Activated CD8-positive, alpha-beta T cell treated with anti-CD3 and anti-CD28 coated beads for 36 hours (primary cell): Measurements from ENCODE around the gene PLA2G2A. TPM values are rescaled to one million over a fixed set of nuclear protein-coding genes. Genes with fewer than 3 reads are reported as not detected.

Experiments
- ATAC-seq: fragments of 200-7000 bp; cut with Tn5 transposase; one replicate; pipeline ENCODE4 v1.10.0; 2021; ENCODE audit warnings: mild to moderate bottlenecking, moderate library complexity
- CTCF ChIA-PET: fragments of 350-600 bp; sonication (Branson Sonifier 250); formaldehyde crosslinking; loops from one replicate; lab custom pipeline; 2021; ENCODE audit warnings: antibody characterized with exemption; lab: Charles Lee
- POLR2A ChIA-PET: fragments of 350-600 bp; sonication (Branson Sonifier 250); formaldehyde crosslinking; loops from one replicate; lab custom pipeline; 2021; ENCODE audit warnings: antibody characterized with exemption; lab: Charles Lee
- DNase-seq: peaks from one replicate; pipeline ENCODE4 v3.0.0-alpha.2; 2020
- H3K27ac Mint-ChIP-seq: one replicate; pipeline ENCODE4 v1.8.0; 2021; ENCODE audit warnings: mild to moderate bottlenecking, mixed read lengths
- H3K27me3 Mint-ChIP-seq: one replicate; pipeline ENCODE4 v1.8.0; 2021; ENCODE audit warnings: mixed read lengths
- H3K36me3 Mint-ChIP-seq: one replicate; pipeline ENCODE4 v1.8.0; 2021; ENCODE audit warnings: low read depth, mixed read lengths
- H3K4me1 Mint-ChIP-seq: one replicate; pipeline ENCODE4 v1.8.0; 2021; ENCODE audit warnings: low read depth, mixed read lengths
- H3K4me3 Mint-ChIP-seq: one replicate; pipeline ENCODE4 v1.8.0; 2021; ENCODE audit warnings: mild to moderate bottlenecking, moderate library complexity, mixed read lengths
- H3K9me3 Mint-ChIP-seq: one replicate; pipeline ENCODE4 v1.8.0; 2021; ENCODE audit warnings: mixed read lengths
- intact Hi-C: fragments of 100-400 bp; cut with micrococcal nuclease; formaldehyde crosslinking; loops from one replicate; pipeline ENCODE4 v1.10.0; 2022
- total RNA-seq, 2 experiments: library from RNA; stranded (reverse); gene quantifications; one replicate each; pipeline ENCODE4 v1.2.3, GENCODE V29; 2021
- TF ChIP-seq, protein P1 (sequence below): fragments of 200-600 bp; IDR thresholded peaks from one replicate; pipeline ENCODE4 v1.8.0; 2022; ENCODE audit warnings: antibody characterized with exemption, mild to moderate bottlenecking

PLA2G2A gene
- total RNA-seq, 2 experiments from 2014 or later, result not detected

DNA sequence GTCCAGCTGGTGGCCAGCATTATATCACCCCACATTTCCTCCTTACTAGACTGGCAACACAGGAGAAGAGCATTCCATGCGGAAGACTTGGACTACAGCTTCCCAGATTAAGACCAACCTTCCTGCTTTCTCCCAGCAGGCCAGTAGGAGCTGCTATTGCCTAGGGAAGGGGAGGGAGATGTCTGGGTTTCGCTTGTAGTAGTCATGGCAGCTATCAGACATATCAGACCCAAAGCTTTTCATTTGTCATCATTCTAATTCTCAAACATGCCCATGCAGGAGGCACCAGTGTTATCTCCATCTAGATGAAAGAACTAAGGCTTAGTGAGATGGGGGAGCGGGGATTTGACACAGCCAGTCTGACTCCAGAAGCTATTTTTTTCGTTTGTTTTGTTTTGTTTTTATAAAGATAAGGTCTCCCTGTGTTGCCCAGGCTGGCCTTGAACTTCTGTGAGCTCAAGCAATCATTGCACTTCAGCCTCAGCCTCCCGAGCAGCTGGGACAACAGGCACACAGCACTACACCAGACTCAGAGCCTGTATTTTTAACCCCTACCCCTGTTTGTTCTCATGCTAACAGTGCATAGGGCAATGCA, 4.5 kb downstream of the PLA2G2A start:
- Mint-ChIP-seq H3K27ac (no peak overlapping the region), H3K4me3 (no peak overlapping the region), H3K27me3 (peaks cover 23% of the 10 kb centered on the region), H3K36me3 (no peaks in the 10 kb centered on the region), H3K4me1 (no peaks in the 10 kb centered on the region), H3K9me3 (no peaks in the 10 kb centered on the region)
- TF ChIP-seq, protein P1, sequence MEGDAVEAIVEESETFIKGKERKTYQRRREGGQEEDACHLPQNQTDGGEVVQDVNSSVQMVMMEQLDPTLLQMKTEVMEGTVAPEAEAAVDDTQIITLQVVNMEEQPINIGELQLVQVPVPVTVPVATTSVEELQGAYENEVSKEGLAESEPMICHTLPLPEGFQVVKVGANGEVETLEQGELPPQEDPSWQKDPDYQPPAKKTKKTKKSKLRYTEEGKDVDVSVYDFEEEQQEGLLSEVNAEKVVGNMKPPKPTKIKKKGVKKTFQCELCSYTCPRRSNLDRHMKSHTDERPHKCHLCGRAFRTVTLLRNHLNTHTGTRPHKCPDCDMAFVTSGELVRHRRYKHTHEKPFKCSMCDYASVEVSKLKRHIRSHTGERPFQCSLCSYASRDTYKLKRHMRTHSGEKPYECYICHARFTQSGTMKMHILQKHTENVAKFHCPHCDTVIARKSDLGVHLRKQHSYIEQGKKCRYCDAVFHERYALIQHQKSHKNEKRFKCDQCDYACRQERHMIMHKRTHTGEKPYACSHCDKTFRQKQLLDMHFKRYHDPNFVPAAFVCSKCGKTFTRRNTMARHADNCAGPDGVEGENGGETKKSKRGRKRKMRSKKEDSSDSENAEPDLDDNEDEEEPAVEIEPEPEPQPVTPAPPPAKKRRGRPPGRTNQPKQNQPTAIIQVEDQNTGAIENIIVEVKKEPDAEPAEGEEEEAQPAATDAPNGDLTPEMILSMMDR, result peak; percentile 37
- DNase-seq (peak; percentile 30), ATAC-seq (peak; percentile 79)
- intact Hi-C loops, result no loop called here
- ChIA-PET POLR2A (no interaction called here), CTCF (interaction anchor here (1.1 to 2.5 kb wide), 7 partner anchors 23 to 518 kb away, joined by 3 to 14 read pairs (median 3); no protein-coding TSS in a partner anchor)

DNA sequence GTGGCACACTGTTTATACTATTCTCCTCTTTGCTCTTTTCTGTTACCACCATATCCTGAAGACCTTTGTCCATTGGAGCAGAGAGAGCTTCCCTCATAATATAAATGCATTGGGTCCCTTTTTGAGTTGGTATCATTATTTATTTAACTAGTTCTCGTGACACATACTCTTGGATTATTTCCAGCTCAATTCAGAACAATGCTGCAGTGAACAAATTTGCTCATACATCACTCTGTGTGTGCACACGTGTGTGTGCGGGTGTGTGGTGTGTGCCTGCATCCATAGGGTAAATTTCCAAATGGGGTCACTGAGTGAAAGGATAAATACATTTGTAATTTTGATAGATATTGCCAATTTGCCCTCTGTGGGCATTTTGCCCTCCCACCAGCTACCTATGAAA, 5.8 kb downstream of the PLA2G2A start:
- Mint-ChIP-seq H3K27me3 (peaks cover 18% of the 10 kb centered on the region), H3K36me3 (no peaks in the 10 kb centered on the region), H3K4me3 (no peak overlapping the region), H3K9me3 (no peaks in the 10 kb centered on the region), H3K27ac (no peak overlapping the region), H3K4me1 (no peaks in the 10 kb centered on the region)
- intact Hi-C loops, result no loop called here
- DNase-seq (no peak), ATAC-seq (no peak)
- ChIA-PET POLR2A (no interaction called here), CTCF (interaction anchor here (1.7 to 2.5 kb wide), 2 partner anchors 25 to 178 kb away, joined by 4 to 14 read pairs; no protein-coding TSS in a partner anchor)
- TF ChIP-seq, protein P1, result no peak

DNA sequence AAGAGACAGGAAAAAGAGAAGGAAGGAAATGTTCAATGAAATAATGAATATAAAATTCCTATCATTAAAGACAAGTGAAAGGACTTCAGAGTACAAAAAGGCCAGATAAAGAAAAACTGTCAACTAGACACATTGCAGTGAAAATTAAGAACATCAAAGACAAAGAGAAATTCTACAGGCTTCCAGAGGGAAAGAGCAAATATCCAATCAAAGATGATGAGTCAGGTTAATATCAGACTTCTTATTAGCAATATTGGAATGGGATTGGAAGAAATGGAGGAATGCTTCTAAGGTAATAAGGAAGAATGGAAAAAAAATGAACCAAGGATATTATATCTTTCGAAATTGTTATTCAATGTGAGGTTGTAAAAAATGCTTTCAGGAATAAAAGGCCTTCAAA, 7.8 kb downstream of the PLA2G2A start:
- ATAC-seq (no peak), DNase-seq (no peak)
- ChIA-PET POLR2A (no interaction called here), CTCF (no interaction called here)
- Mint-ChIP-seq H3K27me3 (peaks cover 17% of the 10 kb centered on the region), H3K4me3 (no peak overlapping the region), H3K4me1 (no peaks in the 10 kb centered on the region), H3K36me3 (no peaks in the 10 kb centered on the region), H3K9me3 (no peaks in the 10 kb centered on the region), H3K27ac (no peak overlapping the region)
- TF ChIP-seq, protein P1, result no peak
- intact Hi-C loops, result no loop called here

DNA sequence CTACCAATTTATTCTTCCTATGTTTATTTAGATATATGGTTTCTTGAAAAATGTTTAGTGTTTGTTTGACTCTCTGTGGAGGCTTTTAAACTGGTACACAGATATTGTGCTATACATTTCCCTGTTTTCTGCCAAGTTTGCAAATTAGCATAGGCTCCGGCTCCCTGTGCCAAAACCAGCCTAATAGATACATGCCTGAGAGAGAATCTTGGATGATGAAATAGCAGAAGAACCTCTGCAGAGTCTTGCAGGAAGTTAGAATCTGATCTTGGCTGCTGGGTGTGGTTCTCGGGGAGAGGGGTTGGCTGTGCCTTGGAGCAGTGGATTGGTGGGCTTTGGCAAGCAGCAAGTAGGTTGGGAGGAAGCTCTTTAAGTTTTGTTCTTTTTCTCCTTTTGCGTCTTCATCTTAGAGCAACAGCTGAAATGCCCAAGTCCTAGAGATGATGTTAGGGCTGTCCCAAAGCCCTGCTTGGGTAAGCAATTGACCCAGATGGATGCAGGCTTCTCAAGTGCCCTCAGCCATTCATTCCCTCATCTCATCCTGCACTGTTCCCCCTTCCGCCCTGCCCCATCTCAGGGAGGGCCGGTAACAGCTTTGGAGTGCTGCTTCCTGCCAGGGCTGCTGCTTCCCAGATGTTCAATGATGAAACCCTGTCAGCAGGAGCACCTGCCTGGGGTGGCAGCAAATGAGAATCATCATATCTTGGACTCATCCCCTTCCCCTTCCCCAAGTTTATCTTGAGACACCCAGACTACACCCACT, 9.3 kb downstream of the PLA2G2A start:
- CTCF ChIA-PET, result no interaction called here
- TF ChIP-seq, protein P1, result no peak
- peaks cover 13% of the 10 kb centered on the region for H3K27me3 Mint-ChIP-seq
- no peaks in the 10 kb centered on the region for H3K36me3 Mint-ChIP-seq
- intact Hi-C loops, result no loop called here
- H3K4me1 Mint-ChIP-seq, result no peaks in the 10 kb centered on the region
- H3K27ac Mint-ChIP-seq, result no peak overlapping the region
- H3K9me3 Mint-ChIP-seq, result no peaks in the 10 kb centered on the region
- POLR2A ChIA-PET, result no interaction called here
- DNase-seq (no peak), ATAC-seq (no peak)
- no peak overlapping the region for H3K4me3 Mint-ChIP-seq

DNA sequence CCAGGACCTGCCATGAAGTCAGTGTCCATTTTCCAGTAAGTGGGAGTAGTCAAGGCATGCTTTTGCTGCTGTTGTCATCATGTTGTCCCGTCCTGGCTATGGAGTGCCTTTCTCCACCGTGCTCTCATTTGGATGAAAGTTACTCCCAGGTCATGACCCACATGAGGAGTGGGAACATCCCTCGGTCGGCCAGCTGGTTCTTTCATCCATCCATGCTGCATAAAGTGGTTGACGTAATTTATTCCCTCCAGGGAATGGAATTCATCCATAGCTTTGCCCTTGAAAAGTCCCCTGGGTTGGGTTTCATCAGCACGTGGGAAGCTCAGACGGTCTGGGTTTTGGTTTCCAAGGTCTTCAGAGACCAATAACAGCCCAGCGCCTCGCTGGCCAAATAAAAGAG, 11.6 kb downstream of the PLA2G2A start:
- Mint-ChIP-seq H3K4me1 (no peaks in the 10 kb centered on the region), H3K36me3 (no peaks in the 10 kb centered on the region), H3K27me3 (peaks cover 21% of the 10 kb centered on the region), H3K9me3 (no peaks in the 10 kb centered on the region), H3K27ac (no peak overlapping the region), H3K4me3 (no peak overlapping the region)
- ATAC-seq (no peak), DNase-seq (no peak)
- TF ChIP-seq, protein P1, result no peak
- CTCF ChIA-PET, result no interaction called here
- intact Hi-C loops, result no loop called here
- POLR2A ChIA-PET, result no interaction called here
